ENCODE results near the gene MEF2C.

MEF2C gene

GRCh38 chr5:88748666-88749065, 134.3 kb downstream of the MEF2C start:
- DNase-seq, result no peak

- no peak for DNase-seq
Observed at GRCh38 chr5:88746438-88746882, 136.5 kb downstream of the MEF2C start.

DNA sequence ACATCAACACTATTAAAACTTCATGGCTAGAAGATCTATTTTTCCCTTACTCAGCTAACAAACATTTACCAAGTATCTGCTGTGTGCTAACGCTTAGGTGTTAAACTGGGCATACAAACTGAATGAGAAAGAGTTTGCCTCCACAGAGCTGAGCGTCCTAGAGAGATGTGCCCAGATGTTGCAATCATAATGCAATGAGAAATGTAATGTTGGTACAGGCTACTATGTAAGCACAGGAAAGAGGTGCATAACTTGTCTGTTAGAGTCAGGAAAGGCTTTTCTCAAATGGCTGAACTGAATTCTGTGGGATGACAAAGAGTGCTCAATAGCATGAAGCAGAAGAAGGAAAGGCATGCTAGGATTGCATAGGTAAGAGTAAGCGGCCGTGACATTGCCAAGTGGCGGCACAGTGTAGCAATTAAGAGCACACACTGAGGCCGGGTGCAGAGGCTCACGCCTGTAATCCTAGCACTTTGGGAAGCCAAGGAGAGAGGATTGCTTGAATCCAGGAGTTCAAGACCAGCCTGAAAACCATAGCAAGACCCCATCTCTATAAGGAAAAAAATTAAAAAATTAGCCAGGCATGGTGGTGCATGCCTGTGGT, 137.8 kb downstream of the MEF2C start:
- DNase-seq, result no peak

DNA sequence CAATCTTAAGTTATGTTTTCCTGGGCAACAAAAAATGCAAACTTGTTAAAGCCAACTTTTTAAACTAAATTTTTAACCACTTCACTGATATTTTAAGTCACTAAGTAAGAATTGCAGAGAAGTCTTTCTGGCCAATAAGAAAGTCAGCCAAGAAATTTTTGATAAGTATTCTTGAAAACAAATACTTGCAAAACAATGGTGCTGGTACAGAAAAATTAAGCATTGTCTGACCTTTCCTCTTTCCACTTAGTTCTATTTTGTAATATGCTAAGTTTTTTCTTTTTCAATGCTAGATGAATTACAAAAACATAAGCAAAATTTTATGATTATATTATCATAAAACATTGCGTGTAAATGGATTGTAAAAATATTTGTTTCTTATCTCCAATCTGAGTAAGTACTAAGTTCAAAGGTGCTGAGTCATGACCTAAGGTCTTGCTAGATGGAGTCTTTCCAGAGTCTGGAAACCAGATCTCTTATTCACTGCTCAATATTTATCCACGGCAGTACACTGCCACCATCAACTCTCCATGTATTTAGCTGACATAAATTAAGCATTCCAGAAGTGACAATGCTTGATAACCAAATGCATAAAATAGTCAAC, 139.7 kb downstream of the MEF2C start:
- no peak for DNase-seq

GRCh38 chr5:88741964-88742363, 141.0 kb downstream of the MEF2C start:
- DNase-seq, result no peak

GRCh38 chr5:88740604-88741185, 142.3 kb downstream of the MEF2C start:
- no peak for DNase-seq

DNA sequence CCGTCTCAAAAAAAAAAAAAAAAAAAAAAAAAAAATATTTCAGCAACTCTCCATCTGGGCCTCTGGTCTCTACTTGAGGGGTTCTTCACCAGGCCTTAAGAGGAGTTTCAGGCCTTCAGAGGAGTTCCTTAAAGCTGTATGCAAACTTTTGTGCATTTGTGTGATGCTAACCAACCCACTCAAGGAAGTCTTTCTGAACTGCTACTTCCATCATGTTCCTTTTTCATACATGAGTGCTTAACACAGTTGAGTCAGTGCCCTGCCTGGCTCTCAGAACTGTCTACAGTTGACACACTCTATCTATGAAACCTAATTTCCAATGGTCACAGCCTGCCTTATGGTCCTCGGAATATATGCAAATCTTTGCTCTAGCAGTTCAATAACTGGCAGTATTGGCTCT, 146.5 kb downstream of the MEF2C start:
- no peak for DNase-seq

- no peak for DNase-seq
Observed at GRCh38 chr5:88734983-88735382, 148.0 kb downstream of the MEF2C start.

GRCh38 chr5:88734191-88734640, 148.8 kb downstream of the MEF2C start:
- peak; percentile 13 for DNase-seq

GRCh38 chr5:88732862-88733261, 150.1 kb downstream of the MEF2C start:
- no peak for DNase-seq

- DNase-seq, result peak; percentile 7
Observed at GRCh38 chr5:88732181-88732633, 150.8 kb downstream of the MEF2C start.

DNA sequence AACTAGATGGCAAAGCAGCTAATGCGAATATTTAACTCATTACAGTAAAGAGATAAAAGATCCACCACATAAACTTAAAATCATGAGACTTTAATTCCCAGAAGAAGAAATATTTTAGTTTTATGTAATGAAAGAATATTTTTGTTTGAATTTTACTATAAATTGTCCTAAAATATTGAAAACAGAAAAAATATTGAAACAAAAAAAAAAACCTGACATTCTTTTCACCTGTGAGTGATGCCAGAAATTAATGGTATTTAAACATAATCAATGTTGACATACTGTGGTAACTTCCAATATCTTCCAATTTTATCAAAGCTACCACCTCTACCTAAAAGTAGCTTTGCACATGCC, 153.2 kb downstream of the MEF2C start:
- no peak for DNase-seq

DNA sequence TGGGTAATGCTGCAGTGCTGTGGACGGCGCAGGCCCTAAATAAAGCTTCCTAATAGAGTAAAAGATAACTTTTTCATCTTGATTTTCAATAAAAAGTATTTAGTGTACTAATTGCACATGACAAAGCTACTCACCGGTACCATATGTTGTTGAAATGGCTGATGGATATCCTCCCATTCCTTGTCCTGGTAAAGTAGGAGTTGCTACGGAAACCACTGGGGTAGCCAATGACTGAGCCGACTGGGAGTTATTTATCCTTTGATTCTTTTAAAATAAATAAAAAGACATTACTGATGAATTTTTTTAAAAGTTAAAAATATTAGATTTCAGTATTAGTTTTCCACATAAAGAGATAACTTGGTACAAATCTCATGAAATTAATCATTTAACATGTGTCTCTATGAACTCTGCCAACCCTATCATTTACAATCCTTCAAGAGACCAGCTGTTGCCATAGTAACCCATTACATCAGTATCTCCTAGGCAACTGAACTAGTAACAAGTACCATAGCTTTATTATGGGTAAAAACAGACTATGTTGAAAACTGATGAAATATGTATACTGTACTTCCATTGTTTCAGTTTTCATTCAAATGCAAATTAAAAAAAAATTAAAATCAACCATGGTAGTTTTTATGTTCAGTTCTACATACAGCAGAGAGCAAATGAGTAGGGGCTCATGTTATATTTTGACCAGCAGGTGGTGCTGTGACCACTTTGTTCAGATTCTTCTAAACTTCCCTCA, 153.7 kb downstream of the MEF2C start:
- DNase-seq, result peak; percentile 71

GRCh38 chr5:88727705-88728313, 155.2 kb downstream of the MEF2C start:
- peak; percentile 16 for DNase-seq

DNA sequence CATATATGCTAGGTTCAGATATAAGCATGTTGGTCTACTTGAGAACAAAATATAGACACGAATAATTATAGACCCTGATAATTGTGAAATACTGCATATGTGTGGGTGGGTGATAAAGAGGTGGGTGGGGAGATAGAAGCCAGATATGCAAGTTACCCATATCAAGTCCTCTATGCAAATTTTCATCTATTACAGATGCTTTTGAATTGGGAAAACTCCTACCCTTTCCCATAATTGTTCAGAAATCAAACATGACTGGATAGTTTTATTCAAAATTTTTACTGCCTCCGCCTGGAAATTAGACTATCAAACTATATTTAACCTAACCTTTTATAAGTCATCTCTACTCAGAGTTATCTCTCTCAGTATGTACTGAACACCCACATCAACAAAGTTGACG, 157.5 kb downstream of the MEF2C start:
- DNase-seq, result no peak

GRCh38 chr5:88724201-88724600, 158.8 kb downstream of the MEF2C start:
- no peak for DNase-seq

DNA sequence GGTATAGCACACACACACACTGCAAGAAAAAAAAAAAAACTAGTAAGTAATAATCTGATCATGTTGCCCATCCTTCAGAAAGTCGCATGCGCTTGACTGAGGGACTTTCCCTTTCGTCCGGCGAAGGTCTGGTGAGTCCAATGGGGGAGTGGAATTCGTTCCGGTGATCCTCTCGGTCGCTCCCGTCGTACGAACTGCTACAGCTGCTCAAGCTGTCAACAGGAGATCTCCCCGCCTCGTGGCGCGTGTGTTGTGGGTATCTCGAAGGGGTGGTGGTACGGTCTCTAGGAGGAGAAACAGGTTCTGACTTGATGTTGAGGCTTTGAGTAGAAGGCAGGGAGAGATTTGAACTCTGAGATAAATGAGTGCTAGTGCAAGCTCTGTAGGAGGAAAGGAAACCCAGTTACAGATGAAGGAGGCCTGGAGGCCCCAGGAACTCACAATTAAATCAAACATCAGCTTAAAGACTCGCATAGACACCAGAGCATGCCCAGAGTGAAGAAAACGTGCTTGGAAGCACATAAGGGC, 160.4 kb downstream of the MEF2C start:
- DNase-seq, result no peak

- DNase-seq, result no peak
Observed at GRCh38 chr5:88719434-88719833, 163.6 kb downstream of the MEF2C start.

DNA sequence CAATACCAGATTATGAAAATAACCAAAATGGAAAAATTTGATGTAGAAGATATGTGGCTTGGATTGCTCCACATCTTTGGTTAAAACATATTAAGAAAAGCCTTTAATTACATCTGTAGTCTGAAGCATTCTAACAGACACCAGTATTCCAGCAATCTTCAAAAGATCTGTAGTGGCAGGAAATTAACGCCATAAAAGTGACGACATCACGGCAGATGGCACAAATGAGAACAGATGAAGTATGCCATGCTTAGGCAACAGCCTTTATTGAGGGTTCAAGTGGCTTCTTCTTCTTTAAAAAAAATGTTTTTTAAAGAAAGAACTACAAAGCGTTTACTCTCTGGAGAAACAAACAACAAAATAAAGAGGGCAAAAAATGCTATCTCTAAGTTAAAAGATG, 164.2 kb downstream of the MEF2C start:
- DNase-seq, result no peak

DNA sequence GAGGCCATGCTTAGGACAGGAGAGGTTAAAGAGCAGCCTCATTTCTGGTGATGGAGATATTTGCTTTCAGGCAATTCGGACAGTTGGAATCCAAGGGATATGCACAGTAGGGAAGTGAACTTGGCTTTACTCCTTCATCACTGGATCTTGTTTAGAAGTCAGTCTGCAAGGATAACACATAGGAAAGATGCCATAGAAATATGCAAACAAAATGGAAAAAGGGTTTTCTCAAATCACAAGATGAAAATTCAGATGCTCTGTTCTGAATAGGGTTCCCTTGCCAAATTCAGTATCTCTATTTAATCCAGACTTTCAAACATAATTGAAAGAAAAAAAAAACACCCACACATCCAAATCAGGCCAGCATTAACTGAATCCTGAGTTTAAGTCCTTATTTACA, 166.9 kb downstream of the MEF2C start:
- DNase-seq, result no peak

DNA sequence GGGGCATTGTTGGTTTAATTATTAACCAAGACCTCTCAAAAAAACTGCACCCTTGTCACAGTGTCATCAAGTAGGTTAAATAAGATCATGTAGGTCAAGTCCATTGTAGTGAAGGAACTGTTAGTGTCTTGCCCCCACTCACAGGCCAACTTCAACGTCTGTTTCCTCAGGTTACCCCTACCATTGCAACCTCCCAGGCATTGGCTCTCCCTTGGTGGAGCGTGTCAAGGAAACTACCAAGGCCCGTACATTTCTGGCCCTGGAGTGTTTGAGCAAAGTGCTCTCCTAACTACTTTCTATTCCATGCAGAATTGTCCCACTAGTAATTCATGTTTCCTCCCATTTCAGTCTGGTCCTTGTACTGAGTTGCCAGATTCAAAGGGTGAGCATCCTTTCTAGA, 167.5 kb downstream of the MEF2C start:
- DNase-seq, result no peak

- DNase-seq, result no peak
Observed at GRCh38 chr5:88713818-88714217, 169.2 kb downstream of the MEF2C start.

Data from activated CD4-positive, alpha-beta T cell treated with anti-CD3 and anti-CD28 coated beads, Interleukin-2, amount 50 U/mL, for 16 hours (primary cell).